Large intestine (tissue), 3 donors: ENCODE measurements around the gene TGFBR3L. TPM values are rescaled to one million over a fixed set of nuclear protein-coding genes. Genes with fewer than 3 reads are reported as not detected.
A peak's percentile ranks its signal among the peaks of the same experiment; 100 is the strongest.

Experiments used
- DNase-seq, 2 donors: peaks; one replicate each; pipeline versions ENCODE4 v3.0.0 to v3.0.0-alpha.2; 2013
- H3K27ac ChIP-seq: one replicate; pipeline ENCODE4 v1.5.1; 2013; ENCODE audit warnings: low read length
- H3K27me3 ChIP-seq: 2 replicates; pipeline ENCODE4 v1.6.1; 2013; ENCODE audit warnings: low read length; ENCODE audit not compliant: control insufficient read depth, insufficient read depth
- H3K36me3 ChIP-seq: 2 replicates; pipeline ENCODE4 v1.6.1; 2013; ENCODE audit warnings: low read length; ENCODE audit not compliant: control insufficient read depth, insufficient read depth
- H3K4me1 ChIP-seq: one replicate; pipeline ENCODE4 v1.6.1; 2013; ENCODE audit warnings: low read length; ENCODE audit not compliant: control insufficient read depth, insufficient read depth
- H3K4me3 ChIP-seq: one replicate; pipeline ENCODE4 v1.5.1; 2013; ENCODE audit warnings: low read length
- H3K9me3 ChIP-seq: one replicate; pipeline ENCODE4 v1.6.1; 2013; ENCODE audit warnings: mild to moderate bottlenecking, low read depth, low read length, moderate library complexity; ENCODE audit not compliant: control insufficient read depth
- WGBS: methylation state at CpG from one replicate; pipeline ENCODE4 v1.1.5; 2013; ENCODE audit warnings: low lambda C conversion rate; ENCODE audit not compliant: insufficient coverage; 5-methylcytosine and 5-hydroxymethylcytosine counted together
- polyA plus RNA-seq: library from polyadenylated mRNA; unstranded; fragments of 120-200 nt; gene quantifications from one replicate; pipeline ENCODE4 v1.2.1, GENCODE V29; 2013

Gene TGFBR3L
- polyA plus RNA-seq, 1 donor: 1.4 TPM

DNA sequence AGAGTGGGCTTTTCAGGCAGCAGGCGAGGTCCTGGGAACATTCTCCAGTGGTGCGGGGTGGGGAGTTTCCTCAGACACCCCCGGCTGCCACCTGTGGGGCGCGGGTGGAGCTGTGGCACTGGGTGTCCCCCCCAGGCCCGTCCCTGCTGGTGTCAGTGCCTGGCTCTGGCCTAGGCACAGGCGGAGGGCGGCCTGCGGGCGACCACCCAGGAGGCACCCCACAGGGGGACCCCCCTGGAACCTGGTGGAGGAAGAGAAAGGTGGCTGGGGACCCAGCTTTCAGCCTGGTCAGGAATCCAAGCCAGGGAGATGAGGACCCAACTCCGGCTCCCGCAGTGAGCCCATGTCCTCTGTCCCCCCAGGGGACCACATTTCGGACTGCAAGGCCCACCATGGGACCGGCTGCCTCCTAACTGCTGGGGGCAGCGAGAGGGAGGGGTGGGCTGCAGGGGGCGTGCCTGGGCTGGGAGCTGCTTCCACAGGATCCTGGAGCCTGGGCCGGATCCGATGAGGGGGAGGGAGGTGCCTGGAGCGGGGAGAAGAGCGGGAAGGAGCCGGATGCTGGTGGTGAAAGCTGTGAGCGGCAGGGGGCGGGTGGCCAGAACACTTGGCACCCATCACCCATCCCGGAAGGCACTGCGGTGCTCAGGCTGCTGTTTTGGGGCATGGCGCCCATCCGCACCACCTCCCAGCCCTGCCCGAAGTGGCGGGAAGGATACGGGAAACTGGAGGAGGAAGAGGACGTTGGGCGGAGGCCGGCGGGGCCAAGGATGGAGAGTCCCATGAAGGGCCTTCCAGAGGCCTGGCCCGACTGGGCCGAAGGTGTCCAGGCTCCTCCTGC is 16.8 kb downstream of the TGFBR3L start:
- DNase-seq: no peak
- Histone ChIP-seq H3K9me3 (peaks cover 3% of the 10 kb centered on the region), H3K27ac (no peak overlapping the region), H3K27me3 (no peaks in the 10 kb centered on the region), H3K4me3 (no peak overlapping the region), H3K36me3 (peaks cover 63% of the 10 kb centered on the region), H3K4me1 (peaks cover under 1% of the 10 kb centered on the region)
- WGBS: no CpG with 5 or more reads among the region's 36 CpGs

DNA sequence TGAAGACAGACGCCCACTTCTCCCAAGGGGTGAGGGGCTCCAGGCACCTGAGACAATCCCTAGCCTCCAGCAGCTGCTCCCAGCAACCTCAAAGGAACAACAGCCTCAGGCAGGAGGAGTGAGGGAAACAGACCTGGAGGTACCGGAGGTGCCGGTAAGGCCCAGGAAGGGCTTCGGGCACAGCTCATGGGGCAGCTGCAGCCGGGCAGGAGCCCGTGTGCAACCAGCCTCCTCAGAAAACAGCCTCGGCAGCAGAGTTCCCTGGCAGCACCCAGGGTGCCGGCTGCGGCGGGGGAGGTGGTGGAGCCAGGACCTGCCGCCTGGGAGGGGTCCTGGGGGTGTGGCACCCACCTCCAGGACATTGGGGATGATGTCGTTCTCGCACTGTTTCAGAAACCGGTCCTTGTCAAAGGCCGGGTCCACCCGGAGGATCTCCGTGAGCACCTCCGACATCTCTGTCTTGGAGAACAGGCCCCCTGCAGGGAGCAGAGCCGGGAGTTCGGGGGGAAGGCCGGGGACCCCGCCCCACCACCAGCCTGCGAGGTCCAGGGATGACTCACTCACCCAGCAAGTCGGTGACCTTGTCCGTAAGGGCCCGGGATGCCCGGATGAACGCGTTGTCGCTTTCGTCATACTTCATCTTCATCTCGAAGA is 17.8 kb downstream of the TGFBR3L start:
- no peaks in the 10 kb centered on the region for H3K27me3 ChIP-seq
- no peak overlapping the region for H3K27ac ChIP-seq
- H3K4me3 ChIP-seq: no peak overlapping the region
- no peaks in the 10 kb centered on the region for H3K9me3 ChIP-seq
- no peaks in the 10 kb centered on the region for H3K4me1 ChIP-seq
- no peak for DNase-seq
- WGBS: no CpG with 5 or more reads among the region's 32 CpGs
- peaks cover 67% of the 10 kb centered on the region for H3K36me3 ChIP-seq

- DNase-seq: no peak
- no peak overlapping the region for H3K4me3 ChIP-seq
- peaks cover 68% of the 10 kb centered on the region for H3K36me3 ChIP-seq
- no peaks in the 10 kb centered on the region for H3K27me3 ChIP-seq
- no peaks in the 10 kb centered on the region for H3K9me3 ChIP-seq
- H3K4me1 ChIP-seq: no peaks in the 10 kb centered on the region
- H3K27ac ChIP-seq: no peak overlapping the region
- WGBS: no CpG with 5 or more reads among the region's 10 CpGs
Measured at GRCh38 chr19:7932930-7933300, 18.3 kb downstream of the TGFBR3L start.

- Histone ChIP-seq H3K27me3 (no peaks in the 10 kb centered on the region), H3K4me1 (no peaks in the 10 kb centered on the region), H3K4me3 (no peak overlapping the region), H3K36me3 (peaks cover 69% of the 10 kb centered on the region), H3K27ac (no peak overlapping the region), H3K9me3 (no peaks in the 10 kb centered on the region)
- DNase-seq: no peak
- no CpG with 5 or more reads among the region's 14 CpGs for WGBS
Measured at GRCh38 chr19:7933411-7933810, 18.8 kb downstream of the TGFBR3L start.

DNA sequence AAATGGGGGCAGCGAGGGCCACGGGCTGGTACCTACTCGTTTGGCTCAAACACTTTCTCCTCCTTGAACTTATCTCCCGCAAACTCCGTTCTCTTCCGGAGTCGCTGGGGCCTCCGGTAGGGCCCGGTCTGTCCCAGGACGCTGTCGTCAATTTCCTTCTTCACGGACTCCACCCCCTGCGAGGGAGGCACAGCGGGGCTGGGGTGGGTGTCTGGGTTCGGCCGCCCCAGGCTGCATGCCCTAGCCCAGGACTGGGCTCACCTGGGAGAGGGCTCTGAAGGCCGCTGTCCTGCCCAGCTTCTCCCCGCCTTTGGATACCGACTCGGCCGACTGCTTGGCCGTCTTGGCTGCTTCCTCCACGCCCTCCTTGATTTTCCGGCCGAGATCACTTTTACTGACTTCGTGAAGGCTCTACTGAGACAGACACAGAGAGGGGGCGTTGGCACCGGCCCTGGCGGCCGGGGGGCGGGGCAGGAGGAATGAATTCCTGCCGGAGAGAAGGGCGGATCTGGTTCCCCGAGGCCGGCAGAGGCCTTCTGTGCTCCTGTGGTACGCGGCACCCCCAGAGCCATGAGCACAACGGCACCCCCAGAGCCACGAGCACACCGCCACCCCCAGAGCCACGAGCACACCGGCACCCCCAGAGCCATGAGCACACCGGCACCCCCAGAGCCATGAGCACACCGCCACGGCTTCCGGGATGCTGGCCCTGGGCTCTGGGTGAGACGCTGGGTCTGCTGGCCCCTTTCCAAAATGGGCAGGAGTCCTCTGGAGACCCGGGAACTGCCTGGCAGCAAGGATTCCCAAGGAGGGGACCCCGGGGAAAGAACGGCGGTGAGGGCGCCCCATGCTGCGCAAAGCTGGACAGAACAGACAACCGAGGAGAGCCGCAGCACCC is 19.4 kb downstream of the TGFBR3L start:
- no peaks in the 10 kb centered on the region for H3K4me1 ChIP-seq
- H3K36me3 ChIP-seq: peaks cover 74% of the 10 kb centered on the region
- WGBS: no CpG with 5 or more reads among the region's 55 CpGs
- H3K27me3 ChIP-seq: no peaks in the 10 kb centered on the region
- no peak overlapping the region for H3K4me3 ChIP-seq
- H3K27ac ChIP-seq: no peak overlapping the region
- H3K9me3 ChIP-seq: no peaks in the 10 kb centered on the region
- no peak for DNase-seq

- no peak for DNase-seq
- no peaks in the 10 kb centered on the region for H3K4me1 ChIP-seq
- 100% methylated on average over 5 of the region's 21 CpGs for WGBS
- no peak overlapping the region for H3K27ac ChIP-seq
- no peaks in the 10 kb centered on the region for H3K27me3 ChIP-seq
- no peak overlapping the region for H3K4me3 ChIP-seq
- H3K9me3 ChIP-seq: no peaks in the 10 kb centered on the region
- H3K36me3 ChIP-seq: peaks cover 75% of the 10 kb centered on the region
Measured at GRCh38 chr19:7934766-7935165, 20.1 kb downstream of the TGFBR3L start.

DNA sequence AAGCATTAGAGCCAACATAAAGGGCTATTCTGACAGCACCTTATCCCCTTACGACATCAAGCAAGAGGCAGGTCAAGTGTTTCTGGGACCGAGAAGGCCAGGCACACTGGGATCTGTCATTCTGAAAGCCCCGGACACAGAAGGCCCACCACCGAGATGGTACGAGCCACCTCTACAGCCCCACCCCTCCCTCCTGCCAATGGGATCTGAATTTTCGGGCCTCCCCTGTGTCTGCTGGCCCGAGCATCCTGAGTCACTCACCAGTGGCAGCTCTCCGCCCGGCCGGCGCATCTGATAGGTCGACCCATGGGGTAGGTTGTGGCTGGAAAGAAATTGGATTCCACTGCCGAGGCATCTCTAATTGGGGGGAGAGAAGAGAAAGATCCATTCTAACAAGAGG is 26.2 kb downstream of the TGFBR3L start:
- H3K4me1 ChIP-seq: peaks cover 7% of the 10 kb centered on the region

GRCh38 chr19:7941895-7942596 is 27.4 kb downstream of the TGFBR3L start:
- no peak for DNase-seq
- peaks cover 25% of the 10 kb centered on the region for H3K36me3 ChIP-seq
- WGBS: 83% methylated on average over 1 of the region's 19 CpGs
- no peaks in the 10 kb centered on the region for H3K9me3 ChIP-seq
- H3K4me1 ChIP-seq: peaks cover 7% of the 10 kb centered on the region
- H3K27ac ChIP-seq: no peak overlapping the region
- H3K27me3 ChIP-seq: no peaks in the 10 kb centered on the region
- H3K4me3 ChIP-seq: no peak overlapping the region

More for the DNA sequence above, 26.2 kb downstream of the TGFBR3L start:
- H3K9me3 ChIP-seq: no peaks in the 10 kb centered on the region
- WGBS: no CpG with 5 or more reads among the region's 13 CpGs
- no peak for DNase-seq
- H3K4me3 ChIP-seq: no peak overlapping the region
- H3K27ac ChIP-seq: no peak overlapping the region
- H3K27me3 ChIP-seq: no peaks in the 10 kb centered on the region
- peaks cover 34% of the 10 kb centered on the region for H3K36me3 ChIP-seq

GRCh38 chr19:7942981-7943443 is 28.4 kb downstream of the TGFBR3L start:
- WGBS: no CpG with 5 or more reads among the region's 33 CpGs
- peaks cover 7% of the 10 kb centered on the region for H3K4me1 ChIP-seq
- DNase-seq: no peak

More at GRCh38 chr19:7942981-7943443, 28.4 kb downstream of the TGFBR3L start:
- Histone ChIP-seq H3K4me3 (peak overlapping the region; percentile 97), H3K36me3 (peaks cover 19% of the 10 kb centered on the region), H3K27ac (peak overlapping the region; percentile 95), H3K9me3 (no peaks in the 10 kb centered on the region), H3K27me3 (no peaks in the 10 kb centered on the region)
